SK-N-MC (cell line): ENCODE data around the gene C1orf167.

Experiments
- EZH2 ChIP-seq: fragments of 200-600 bp; sonication (generic); IDR thresholded peaks from one replicate; pipeline ENCODE4 v1.6.1; 2017; ENCODE audit warnings: antibody characterized with exemption
- POLR2AphosphoS5 ChIP-seq: IDR thresholded peaks from 2 replicates; pipeline ENCODE4 v1.6.1; 2012; ENCODE audit warnings: mild to moderate bottlenecking, low read depth, low read length, borderline replicate concordance

- TF ChIP-seq POLR2AphosphoS5 (no peak), EZH2 (no peak)
These were observed 65.0 kb downstream of the C1orf167 start for GRCh38 chr1:11826946-11827345.
